ENCODE data around the gene PF4V1. TPM values are rescaled to one million over a fixed set of nuclear protein-coding genes. Genes with fewer than 3 reads are reported as not detected.

PF4V1 gene
- total RNA-seq (2022; extraction: Qiagen RNA extraction), result not detected in 5 replicates

GRCh38 chr4:73853246-73853704 is at the start of gene PF4V1:
Gene PF4V1 (plus strand): TSS chr4:73853296. CDS start chr4:73853363, 67 bp downstream.

GRCh38 chr4:73836373-73837279 is 16.5 kb upstream of the PF4V1 start, which contains the start of gene CXCL6:
Gene CXCL6 (plus strand): TSS chr4:73836678. CDS start chr4:73836751, 73 bp downstream.

GRCh38 chr4:73869130-73870055 is 16.3 kb downstream of the PF4V1 start, which contains the start of gene CXCL1:
Gene CXCL1 (plus strand): TSS chr4:73869393. CDS start chr4:73869471, 78 bp downstream.

Other genes starting within 250 kb of the PF4V1 start
- gene RASSF6, start 232.9 kb upstream of the PF4V1 start, total RNA-seq (2022; extraction: Qiagen RNA extraction), result 0.75 to 1.0 TPM (median 0.85 TPM) in 5 replicates
- 5.3 to 10.4 TPM (median 9.5 TPM) in 5 replicates for gene CXCL8, start 112.7 kb upstream of the PF4V1 start, total RNA-seq (2022; extraction: Qiagen RNA extraction)
- gene CXCL6, start 16.6 kb upstream of the PF4V1 start, total RNA-seq (2022; extraction: Qiagen RNA extraction), result not detected in 5 replicates
- gene CXCL1, start 16.1 kb downstream of the PF4V1 start, total RNA-seq (2022; extraction: Qiagen RNA extraction), result 6.0 to 7.6 TPM (median 6.6 TPM) in 5 replicates
- gene PF4, start 128.7 kb downstream of the PF4V1 start, total RNA-seq (2022; extraction: Qiagen RNA extraction), result 0.23 to 1.2 TPM (median 0.92 TPM) in 5 replicates
- gene PPBP, start 134.9 kb downstream of the PF4V1 start, total RNA-seq (2022; extraction: Qiagen RNA extraction), result 0.17 TPM in 1 of 5 replicates, not detected in the others
- gene CXCL5, start 145.4 kb downstream of the PF4V1 start, total RNA-seq (2022; extraction: Qiagen RNA extraction), result 27.5 to 37.7 TPM (median 31.5 TPM) in 5 replicates
- gene CXCL3, start 185.4 kb downstream of the PF4V1 start, total RNA-seq (2022; extraction: Qiagen RNA extraction), result 2.6 to 4.0 TPM (median 3.8 TPM) in 5 replicates
- 9.2 to 14.6 TPM (median 11.2 TPM) in 5 replicates for gene CXCL2, start 245.9 kb downstream of the PF4V1 start, total RNA-seq (2022; extraction: Qiagen RNA extraction)

Data from A549 treated with Hydrocortisone at 1 μM for 4 hours (cell line).